Central memory CD4-positive, alpha-beta T cell (primary cell): ENCODE data around the gene DRAM2.
"Not testable (repeated sequence)": the region's sequence is repeated elsewhere in the genome, so short reads cannot be mapped to it uniquely, and the experiment has no call there.

Source experiments
- DNase-seq: peaks from one replicate; pipeline ENCODE4 v3.0.0; 2022

DRAM2 gene

DNA sequence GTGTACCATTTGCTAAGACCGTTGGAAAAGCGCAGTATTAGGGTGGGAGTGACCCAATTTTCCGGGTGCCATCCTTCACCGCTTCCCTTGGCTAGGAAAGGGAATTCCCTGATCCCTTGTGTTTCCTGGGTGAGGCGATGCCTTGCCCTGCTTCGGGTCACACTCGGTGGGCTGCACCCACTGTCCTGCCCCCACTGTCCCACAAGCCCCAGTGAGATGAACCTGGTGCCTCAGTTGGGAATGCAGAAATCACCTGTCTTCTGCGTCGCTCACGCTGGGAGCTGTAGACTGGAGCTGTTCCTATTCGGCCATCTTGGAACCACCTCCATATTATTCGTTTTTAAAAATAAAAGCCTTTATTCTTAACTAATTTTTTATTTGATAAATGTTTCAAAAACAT, 60.6 kb downstream of the DRAM2 start:
- DNase-seq = not testable (repeated sequence)

GRCh38 chr1:111077312-111077711, 62.6 kb downstream of the DRAM2 start:
- DNase-seq = not testable (repeated sequence)
